HCEC 1CT (cell line): Measurements from ENCODE around the gene SH3TC1.

Experiments
- DNase-seq: peaks from one replicate; pipeline ENCODE4 v3.0.0-alpha.2; 2017

SH3TC1 gene

DNA sequence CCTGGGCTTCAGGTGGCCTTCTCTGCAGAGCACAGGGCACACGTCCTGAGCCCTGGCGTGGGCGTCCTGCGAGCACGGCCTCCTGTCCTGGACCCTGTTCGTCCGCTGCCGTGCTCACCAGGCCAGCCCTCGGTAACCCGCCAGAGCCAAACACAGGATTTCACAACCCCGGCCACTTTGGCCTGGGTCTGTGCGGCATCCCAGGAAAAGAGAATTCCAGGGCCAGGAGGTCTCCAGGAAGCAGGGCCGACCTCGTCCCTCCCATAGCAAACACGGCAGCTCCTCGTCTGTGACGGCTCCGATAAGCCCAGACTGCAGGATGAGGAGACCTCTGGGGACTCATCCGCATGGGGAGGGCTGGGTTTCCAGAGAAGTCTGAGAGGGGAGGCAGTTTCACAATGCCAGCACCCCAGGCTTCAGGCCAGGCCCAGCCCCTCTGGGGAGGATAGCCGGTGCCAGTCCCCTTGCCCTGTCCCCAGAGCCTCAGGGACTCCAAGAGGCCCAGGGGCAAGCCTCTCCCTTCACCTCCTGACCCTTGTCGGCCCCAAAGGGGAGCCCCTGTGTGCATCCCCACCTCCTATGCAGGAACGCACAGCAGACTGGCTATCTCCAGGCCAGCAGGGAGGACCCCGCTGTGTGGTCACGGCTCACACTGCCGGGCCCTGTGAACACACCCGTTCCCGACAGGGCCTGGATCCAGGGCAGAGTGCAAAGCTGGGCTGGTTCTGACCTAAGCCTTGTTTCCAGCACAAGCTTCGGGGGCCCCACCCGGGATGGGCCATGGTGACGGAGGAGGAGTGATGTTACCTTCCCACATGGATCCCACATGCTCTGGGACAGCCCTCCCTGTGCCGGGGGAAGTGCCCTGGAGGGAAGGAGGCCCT is 48.2 kb downstream of the SH3TC1 start:
- no peak for DNase-seq

DNA sequence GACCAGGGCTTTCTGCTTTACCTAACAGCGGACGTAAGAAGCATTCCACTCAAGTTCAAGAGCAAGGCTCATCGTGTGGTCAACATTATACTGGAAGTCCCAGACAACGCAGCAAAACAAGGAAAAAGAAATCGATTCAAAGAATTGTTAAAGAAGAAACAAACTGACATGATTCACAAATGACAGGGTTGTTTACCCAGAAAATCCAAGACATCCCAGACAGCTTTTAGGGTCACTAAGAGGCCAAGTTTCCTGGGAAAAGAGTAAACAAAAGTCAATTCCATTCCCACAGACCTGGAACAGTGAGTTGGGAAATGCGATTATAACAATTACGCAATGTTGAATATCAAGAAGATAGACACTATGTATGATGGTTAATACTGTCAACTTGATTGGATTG is 49.0 kb downstream of the SH3TC1 start:
- DNase-seq: no peak

DNA sequence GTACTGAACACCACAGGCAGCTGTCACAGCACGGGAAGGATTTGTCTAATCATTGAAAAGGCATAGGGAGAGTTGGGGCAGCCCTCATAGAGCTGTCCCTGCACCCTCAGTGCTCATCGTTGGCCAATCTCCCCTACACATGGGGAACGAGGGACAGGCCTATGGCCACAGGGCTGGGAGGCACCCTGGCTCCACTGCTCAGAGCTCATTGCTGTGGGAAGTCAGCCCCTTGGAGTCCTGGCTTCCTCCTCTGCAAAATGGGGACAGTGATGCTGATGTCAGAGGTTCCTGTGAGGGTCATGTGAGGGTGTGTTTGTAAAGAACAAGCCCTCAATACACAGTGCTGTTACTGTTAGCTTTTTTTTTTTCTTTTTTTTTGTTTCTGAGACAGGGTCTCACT is 51.1 kb downstream of the SH3TC1 start:
- DNase-seq: no peak

DNA sequence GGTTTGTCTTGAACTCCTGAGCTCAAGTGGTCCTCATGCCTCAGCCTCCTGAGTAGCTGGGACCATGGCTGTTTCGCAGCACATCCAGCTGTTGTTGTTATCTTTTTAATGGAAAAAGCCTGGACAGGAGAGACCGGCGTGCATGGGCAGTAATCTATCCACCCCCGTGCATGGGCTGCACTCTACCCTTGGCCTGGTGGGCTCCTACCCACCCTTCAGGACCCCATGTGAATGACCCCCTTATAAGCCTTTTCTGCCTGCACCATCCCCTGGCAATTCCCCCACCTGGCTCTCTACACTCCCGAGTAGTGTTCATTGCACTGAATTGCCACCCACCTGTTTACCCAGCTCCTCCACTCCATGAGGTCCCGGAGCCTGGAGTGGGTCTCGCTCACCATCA is 51.5 kb downstream of the SH3TC1 start:
- DNase-seq: no peak

DNA sequence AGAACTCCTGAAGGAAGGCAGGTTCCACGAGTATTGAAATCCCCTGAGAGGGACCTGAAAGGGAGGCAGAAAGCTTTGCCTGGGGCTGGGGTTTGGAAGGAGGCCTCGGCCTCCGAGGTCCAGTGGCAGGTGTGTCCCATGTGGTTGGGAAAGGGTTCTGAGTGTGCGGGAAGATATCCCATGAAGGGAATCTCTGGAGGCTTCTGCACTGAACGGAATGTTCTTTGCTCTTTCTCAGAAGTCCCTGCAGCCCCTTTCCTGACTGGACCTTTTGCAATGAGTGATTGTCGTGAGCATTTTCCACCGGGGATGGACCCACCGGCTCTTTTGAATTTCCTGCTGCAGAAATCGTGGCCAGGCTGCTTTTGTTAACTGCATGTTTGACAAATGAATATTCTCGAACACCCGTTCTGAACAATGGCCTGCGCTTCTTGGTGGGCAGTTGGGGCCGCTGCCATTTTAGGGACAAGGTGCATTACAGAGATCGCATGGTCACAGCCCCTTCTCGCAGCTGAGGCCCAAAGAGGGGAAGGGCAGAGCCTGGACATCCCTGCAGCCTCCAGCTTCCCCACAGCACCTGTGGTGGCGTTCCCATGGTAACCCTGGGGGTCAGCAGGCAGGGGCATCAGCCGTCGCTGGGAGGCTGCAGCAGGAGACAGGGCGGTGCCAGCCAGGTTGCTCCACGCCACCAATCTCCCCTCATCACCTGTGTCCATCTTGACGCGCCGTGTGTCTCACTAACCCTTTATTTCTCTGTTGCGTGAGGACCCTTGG is 52.2 kb downstream of the SH3TC1 start:
- no peak for DNase-seq

DNA sequence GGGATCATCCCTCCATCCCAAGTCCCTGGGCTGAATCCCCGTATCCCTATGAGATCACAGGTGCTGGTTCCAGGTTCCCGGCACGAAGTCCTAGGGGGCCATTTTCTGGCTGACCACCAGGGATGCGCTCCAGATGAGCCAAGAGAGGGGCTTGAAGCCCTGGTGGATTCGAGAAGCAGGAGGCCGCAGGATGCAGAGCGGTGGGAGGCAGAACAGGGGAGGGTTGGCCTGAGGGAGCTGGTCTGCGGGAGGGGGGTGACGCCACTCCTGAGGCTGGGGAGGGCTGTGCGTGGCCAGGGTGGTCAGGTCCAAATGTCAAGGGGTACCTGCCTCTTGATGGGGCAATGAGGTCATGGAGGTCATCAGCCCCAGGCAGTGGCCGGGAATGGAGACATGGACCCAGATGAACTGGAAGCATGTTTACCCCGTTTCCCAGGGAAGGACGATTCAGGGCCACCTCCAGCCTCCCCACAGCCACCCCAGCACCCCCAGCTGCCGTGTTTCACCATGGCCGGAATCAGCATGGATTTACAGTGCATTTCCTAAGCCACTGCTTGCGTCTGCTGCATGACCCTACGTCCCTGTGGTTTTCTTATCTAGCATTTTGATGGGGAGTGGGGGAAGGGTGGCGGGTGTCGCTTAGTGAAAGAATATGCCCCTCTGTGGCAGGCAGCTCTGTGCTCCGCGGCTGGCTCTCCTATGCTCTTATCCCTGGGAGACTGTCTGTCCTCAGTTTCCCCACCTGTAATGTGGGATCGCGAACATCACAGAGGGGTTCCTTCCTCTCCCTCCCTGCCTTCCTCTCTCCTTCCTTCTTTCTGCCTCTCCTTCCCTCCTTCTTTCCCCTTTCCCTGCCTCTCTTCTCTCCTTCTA is 53.4 kb downstream of the SH3TC1 start:
- DNase-seq: no peak

DNA sequence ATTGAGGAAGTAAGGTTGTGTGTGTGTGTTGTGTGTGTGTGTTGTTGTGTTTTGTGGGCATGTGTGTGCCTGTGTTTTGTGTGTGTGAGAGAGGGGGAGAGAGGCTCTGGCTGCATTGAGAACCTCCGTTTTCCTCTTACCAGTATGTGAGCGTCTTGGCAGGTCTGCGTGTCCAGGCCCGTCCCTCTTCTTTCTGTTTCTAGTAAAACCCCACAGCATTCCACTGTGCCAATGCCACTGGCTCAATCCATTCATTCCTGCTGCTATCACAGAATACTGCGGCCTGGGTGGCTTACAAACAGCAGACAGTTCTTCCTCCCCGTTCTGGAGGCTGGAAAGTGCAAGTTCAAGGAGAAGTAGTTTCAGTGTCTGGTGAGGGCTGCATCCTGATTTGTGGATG is 55.0 kb downstream of the SH3TC1 start:
- DNase-seq: no peak

DNA sequence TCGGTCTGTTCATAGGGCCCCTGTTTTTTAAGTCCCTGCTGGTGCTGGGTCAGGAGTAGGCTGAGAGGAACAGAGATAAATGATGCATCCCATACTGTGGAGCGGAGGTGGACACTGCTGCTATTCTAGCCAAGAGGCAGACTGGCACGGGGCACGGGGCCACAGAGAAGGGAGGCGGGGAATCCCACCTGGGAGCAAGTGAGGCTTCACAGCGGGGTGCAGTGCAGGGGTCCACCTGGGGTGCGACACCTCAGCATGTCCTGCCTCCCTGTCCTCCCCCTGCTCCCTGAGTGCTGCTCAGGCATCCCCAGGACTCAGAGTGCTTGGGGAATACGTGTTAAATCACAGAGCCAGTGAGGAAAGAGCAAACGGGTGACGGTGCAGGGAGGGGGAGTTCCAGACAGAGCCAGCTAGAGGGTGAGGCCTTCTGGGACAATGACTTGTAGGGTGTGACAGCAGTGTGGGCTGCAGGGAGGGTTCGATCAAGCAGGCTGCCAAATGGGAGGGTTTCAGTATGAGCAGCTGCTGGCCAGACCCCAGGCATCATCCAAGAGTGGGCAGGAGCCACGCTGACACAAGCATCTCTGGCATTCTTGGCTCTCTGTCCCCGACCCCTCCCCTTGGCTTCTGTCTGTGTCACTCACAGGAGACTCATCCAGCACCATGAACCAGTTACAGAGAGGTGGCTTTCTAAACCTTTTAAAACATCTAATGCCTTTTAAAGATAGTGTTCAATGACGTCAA is 56.8 kb downstream of the SH3TC1 start:
- no peak for DNase-seq

DNA sequence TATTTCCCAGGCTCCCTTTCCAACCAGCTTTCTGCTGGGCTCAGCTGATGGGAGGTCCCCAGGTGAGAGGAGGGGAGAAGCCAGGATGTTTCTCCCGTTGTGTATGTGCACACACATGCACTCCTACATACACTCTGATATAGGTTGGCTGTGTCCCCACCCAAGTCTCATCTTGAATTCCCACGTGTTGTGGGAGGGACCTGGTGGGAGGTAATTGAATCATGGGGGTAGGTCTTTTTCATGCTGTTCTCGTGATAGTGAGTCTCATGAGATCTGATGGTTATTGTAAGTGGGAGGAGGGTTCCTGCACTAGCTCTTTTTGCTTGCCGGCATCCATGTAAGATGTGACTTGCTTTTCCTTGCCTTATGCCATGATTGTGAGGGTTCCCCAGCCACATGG is 58.8 kb downstream of the SH3TC1 start:
- no peak for DNase-seq

DNA sequence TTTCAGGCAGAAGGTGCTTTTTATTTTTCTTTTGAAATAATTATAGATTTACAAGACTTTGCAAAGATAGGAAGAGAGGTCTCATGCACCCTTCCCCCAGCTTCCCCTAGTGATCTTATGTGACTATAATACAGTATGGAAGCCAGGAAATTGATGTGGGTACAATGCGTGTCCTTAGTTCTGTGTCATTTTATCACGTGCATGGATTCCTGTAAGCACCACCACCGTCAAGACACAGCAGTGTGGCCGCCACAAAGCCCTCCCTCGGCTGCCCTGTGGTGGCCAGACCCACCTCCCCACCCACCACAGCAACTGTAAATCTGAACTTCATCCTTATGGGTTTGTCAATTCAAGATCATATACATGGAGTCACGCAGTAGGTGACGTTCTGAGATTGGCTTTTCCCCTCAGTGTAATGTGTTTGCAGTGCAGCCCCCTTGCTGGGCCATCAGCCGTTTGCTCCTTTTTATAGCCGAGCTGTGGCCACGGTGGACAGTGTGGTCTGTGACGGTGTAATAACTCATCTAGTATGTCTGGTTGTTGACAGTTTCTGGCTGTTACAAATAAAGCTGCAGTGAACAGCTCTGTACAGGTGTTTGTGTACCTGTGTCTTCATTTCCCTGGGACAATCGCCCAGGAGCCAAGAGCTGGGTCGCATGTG is 59.6 kb downstream of the SH3TC1 start:
- no peak for DNase-seq

DNA sequence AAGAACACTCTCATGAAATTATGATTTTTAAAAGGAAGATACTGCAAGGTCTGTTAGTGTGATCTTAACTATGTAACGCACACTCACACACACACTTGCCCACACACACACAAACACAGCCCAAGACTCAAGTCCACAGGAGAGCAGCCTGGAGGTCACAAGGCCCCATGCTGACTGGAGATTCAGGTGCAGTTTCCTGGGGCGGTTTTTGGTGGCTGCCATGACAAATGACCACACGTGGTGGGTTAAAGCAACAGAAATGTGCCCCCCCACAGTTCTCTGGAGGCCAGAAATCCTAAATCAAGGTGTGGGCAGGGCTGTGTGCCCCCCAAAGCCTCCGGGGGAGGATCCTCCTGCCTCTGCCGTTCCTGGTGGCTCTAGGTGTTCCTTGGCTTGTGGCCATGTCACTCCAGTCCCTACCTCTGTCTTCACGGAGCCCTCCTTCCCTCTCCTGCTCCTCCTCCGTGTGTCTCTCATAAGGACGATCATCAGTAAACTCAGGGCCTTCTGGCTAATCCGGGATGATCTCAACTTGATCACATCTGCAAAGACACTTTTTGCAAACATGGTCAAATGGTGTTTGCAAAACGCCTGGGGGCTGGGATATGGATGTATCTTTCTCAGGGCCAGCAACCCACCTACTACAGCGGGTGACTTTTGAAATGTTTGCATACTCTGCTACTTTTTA is 60.8 kb downstream of the SH3TC1 start:
- DNase-seq: no peak

DNA sequence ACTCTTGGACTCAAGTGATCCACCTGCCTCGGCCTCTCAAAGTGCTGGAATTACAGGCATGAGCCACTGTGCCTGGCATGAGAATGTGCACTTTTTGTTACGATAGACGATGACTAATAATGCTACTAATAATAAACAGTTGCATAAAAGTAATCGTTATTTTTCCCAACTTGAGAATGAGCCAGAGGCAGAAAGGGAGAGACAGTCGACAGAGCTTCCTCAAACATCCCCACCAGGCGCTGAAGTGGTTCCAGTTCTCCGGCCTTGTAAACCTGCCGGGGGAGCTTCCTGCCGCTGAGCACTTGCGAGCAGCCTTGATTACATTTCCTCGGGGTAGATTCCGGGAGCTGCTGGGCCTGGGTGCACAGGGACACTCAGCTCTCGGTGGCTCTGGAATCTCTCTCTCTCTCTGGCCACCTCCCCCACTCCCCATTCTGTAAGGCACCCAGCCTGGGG is 61.6 kb downstream of the SH3TC1 start:
- peak; percentile 73 for DNase-seq

DNA sequence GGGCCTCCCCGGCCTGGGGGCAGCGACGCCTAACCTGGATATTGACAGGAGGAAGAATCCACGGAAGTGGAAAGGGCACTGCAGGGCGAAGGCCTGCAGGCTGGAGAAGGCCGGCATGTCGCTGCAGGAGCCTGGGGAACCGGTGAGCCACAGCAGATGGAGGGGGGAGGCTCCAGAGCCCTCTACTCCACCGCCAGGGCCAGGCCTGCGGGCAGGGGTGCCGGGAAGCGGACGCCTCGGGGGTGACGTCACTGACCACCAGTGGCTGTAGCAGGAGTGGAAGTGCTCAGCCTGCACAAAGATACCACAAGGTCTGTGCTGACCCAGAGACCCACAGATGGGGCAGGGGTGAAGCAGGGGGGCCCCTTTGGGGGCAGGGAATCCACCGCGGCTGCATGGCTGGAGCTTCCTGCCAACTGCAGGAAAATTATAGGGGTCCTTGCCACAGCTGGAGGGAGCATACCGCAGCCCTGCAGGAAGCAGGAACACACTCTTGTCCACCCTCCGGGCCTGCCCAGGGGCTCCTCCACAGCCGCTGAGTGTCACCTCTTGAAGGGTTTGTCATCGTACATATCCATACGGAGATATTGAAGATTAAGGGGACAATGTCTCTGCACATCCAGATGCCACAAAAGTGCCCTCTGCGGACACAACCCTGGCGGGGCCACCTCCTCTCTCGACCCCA is 62.9 kb downstream of the SH3TC1 start:
- no peak for DNase-seq

DNA sequence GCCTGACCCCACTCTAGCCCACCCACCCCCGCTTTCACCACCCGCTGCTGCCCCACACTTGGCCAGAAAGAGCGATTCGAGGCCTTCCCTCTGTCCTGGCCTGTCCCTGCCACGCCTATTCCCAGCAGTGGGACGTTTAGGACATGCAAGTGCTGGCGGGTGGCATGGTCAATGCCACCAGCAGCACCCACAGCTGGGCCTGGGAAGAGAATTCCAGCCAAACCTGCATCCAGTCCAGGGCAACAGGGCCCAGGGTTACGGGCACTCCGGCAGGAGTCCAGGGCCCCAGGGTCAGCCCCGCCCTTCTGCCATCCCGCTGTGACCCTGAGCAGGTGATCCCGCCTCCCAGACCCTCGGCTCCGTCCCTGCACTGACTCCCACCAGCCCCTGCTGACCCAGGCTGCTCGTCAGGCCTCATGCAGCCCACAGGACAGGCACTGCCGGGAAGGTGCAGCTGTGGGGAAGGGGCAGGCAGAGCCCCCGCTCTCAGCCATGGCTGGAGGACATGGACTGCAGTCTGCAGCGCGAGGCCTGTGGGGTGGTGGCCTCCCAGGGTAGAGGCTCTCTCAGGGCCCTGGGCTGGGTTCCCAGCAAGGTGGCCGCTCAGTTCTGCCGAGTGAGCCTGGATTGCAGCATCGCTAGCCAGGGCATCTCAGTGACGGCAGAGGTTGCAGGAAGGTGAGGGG is 63.7 kb downstream of the SH3TC1 start:
- DNase-seq: no peak

DNA sequence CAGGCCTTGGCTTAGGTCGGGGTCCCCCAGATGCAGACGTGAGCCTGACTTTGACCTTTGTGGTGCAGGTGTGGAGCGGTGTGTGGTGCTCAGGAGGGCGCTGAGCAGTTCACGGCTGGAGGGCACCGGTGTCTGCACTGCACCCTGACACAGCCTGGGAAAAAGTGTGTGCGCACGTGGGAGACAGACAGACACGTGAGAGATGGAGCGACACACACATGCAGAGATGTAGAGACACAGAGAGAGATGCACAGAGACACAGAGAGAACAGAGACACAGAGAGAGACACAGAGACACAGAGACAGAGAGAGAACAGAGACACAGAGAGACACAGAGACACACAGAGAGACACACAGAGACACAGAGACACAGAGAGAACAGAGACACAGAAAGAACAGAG is 64.3 kb downstream of the SH3TC1 start:
- no peak for DNase-seq

DNA sequence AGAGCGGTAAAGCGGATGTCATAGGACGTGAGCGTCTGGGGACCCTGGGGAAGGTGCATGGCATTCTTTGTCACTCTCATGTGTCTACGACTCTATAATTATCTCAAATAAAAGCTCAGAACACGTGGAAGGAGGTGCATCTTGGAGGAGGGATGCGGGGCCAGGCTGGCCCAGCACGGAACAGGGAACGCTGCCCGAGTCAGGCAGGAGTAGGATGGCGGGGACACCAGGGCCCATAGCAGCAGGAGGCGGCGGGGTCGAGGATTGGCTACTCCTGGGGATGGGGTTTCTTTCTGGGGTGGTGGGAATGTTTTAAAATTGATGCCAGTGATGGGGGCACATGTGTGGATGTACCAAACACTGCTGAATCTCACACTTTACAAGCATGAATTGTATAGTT is 65.0 kb downstream of the SH3TC1 start:
- no peak for DNase-seq

DNA sequence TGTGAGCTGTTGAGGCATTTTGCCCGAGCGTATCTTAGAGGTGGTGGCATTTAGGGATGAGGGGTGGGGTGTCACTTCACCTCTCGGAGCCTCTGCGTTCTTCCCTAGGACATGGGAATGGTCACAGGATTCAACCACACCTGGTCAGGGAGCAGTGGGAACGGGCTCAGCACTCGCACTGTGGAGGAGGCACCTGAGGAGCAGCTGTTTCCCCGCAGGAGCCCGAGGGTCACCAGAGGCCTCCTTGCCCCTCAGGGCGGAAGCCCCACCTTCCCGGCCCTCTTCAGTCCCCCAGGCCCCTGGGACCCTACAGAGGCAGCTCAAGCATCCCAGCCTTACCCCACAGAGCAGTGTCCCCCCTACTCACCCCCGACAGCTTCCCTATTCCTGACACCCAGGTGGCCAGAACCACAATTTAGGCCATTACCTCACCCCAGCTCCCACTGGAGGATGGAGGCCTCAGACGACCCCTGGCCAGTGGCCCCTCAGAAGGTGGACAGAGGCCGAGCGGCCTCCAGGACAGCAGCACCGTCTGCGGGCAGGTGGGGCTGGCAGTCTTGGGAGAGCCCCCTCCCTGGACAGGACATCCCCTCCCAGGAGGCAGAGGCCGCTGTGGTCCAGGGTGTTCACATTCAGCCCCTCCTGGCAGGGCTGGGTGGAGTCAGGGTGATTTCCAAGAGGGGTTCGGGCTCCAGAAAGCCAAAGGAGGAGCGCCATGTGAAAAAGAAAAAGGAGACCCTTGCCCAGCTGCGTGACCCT is 66.3 kb downstream of the SH3TC1 start:
- no peak for DNase-seq

DNA sequence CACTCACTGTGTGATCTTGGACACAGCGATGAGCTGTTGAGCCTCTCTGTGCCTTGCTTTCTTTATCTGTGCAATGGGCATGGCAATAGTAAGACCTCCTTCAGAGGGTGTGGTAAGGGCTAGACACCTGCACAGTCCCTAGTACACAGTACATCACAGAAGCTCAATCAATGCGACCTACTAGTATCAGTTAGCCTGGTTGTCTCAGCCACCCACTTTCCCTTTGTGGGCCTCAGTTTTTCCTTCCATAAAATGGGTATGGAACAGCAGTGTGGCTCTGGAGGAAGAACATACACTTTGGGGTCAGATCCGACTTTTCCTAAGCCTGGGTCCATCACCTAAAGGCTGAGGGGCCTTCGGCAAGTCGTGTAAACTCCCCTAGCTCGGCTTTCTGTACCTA is 67.0 kb downstream of the SH3TC1 start:
- DNase-seq: no peak

DNA sequence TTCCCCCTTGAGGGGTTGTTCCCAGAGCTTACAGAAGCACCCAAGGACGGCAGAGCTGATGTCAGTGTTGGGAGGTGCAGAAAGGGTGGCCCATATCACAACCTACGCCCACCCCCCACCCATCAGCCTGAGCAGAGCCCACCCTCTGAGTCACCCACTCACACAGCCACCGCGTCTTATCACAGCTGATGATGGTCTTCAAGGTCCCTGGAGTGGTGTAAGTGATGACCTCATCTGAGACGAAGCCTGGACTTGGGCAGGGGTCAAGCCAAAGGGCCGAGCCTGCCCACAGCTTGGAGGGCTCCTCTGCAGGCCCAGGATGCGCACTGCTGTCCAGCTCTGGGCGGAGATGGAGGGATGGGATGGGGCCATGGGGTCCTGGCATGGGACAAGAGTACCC is 67.4 kb downstream of the SH3TC1 start:
- DNase-seq: no peak
